ENCODE results near the gene ENOPH1.
"Not testable (repeated sequence)": the region's sequence is repeated elsewhere in the genome, so short reads cannot be mapped to it uniquely, and the experiment has no call there.

Gene ENOPH1

GRCh38 chr4:82388405-82388804 is 42.0 kb upstream of the ENOPH1 start:
- no peak overlapping the region for H3K4me3 ChIP-seq (ENCODE audit: low read depth, low read length)
- no peak overlapping the region for H3K27ac ChIP-seq
- DNase-seq: no peak
- in situ Hi-C loops (cut with HindIII; ENCODE audit: low pct_ligation_motif_present, low sequenced_read_pairs): no loop called here
- H3K27me3 ChIP-seq (replicated peaks): no peaks in the 10 kb centered on the region
- no peaks in the 10 kb centered on the region for H3K36me3 ChIP-seq (replicated peaks)
- TF ChIP-seq CTCF (IDR thresholded peaks at IDR 0.05; ENCODE audit: low read depth, low read length, missing control alignments): peak; percentile 27

GRCh38 chr4:82390061-82390460 is 40.3 kb upstream of the ENOPH1 start:
- in situ Hi-C loops (cut with HindIII; ENCODE audit: low pct_ligation_motif_present, low sequenced_read_pairs); H3K27ac ChIP-seq; H3K36me3 ChIP-seq (replicated peaks); H3K4me3 ChIP-seq (ENCODE audit: low read depth, low read length); H3K27me3 ChIP-seq (replicated peaks); DNase-seq: not testable (repeated sequence)

DNA sequence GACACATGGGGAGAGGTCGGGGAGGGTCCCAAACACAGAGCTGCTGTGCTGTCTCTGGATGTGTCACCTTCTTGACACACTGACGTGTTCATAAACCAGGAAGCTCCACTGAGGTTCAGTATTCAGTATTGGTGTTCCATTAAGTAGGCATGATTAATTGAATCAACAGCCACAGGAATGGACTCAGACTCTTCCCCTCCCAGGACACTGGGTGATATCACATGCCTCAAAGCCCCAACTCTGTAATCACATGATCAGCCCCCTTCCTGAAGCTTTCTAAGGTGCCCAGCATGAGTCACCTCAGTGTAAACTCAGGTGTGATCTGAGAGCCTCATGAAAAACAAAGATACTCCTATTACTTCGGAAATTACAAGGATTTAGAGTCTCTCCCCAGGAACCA is 35.5 kb upstream of the ENOPH1 start:
- in situ Hi-C loops (cut with HindIII; ENCODE audit: low pct_ligation_motif_present, low sequenced_read_pairs): no loop called here
- no peak for TF ChIP-seq CTCF (IDR thresholded peaks at IDR 0.05; ENCODE audit: low read depth, low read length, missing control alignments)
- Histone ChIP-seq H3K4me3 (ENCODE audit: low read depth, low read length) (no peak overlapping the region), H3K27me3 (replicated peaks) (no peaks in the 10 kb centered on the region), H3K27ac (no peak overlapping the region), H3K36me3 (replicated peaks) (no peaks in the 10 kb centered on the region)
- no peak for DNase-seq

DNA sequence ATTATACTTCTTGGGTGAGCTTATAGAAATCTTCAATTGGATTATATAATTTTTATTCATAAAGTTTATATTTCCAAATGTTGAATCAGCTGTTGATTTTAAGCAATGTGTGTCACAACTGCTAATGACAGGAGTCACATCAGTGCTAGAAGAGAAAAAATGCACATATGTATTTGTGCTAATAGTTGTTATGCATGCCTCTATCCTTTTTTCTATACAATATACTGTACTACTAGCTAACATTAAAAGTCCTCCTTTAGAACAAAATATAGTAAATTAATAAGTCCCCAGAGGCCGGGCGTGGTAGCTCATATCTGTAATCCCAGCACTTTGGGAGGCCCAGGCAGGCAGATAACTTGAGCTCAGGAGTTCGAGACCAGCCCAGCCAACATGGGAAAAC is 32.9 kb upstream of the ENOPH1 start:
- TF ChIP-seq CTCF (IDR thresholded peaks at IDR 0.05; ENCODE audit: low read depth, low read length, missing control alignments): no peak
- H3K4me3 ChIP-seq (ENCODE audit: low read depth, low read length): no peak overlapping the region
- H3K36me3 ChIP-seq (replicated peaks): no peaks in the 10 kb centered on the region
- H3K27ac ChIP-seq: no peak overlapping the region
- DNase-seq: no peak
- no peaks in the 10 kb centered on the region for H3K27me3 ChIP-seq (replicated peaks)
- in situ Hi-C loops (cut with HindIII; ENCODE audit: low pct_ligation_motif_present, low sequenced_read_pairs): no loop called here

- Histone ChIP-seq H3K27me3 (replicated peaks) (no peaks in the 10 kb centered on the region), H3K27ac (no peak overlapping the region), H3K36me3 (replicated peaks) (no peaks in the 10 kb centered on the region), H3K4me3 (ENCODE audit: low read depth, low read length) (no peak overlapping the region)
- in situ Hi-C loops (cut with HindIII; ENCODE audit: low pct_ligation_motif_present, low sequenced_read_pairs): no loop called here
- DNase-seq: no peak
- TF ChIP-seq CTCF (IDR thresholded peaks at IDR 0.05; ENCODE audit: low read depth, low read length, missing control alignments): no peak
Measured at GRCh38 chr4:82398263-82398662, 32.1 kb upstream of the ENOPH1 start.

DNA sequence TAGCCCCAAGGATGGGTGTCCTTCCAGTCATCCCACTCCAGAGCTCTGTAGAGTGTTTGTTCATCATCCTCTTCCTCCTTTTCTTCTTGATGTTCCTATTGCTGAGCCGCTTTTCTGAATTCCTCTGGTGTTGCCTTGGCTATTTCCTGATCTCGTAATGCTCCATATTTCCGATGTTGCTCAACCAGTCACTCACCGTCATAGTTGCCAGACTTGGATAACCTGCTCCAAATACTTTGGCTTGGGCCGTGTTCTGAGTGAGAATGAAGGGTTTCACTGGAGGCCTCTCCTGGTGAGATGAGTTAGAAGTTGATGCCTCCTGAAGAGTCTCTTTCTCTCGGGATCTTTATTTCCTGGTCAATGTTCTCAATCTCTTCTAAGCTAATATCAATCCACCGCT is 28.8 kb upstream of the ENOPH1 start:
- Histone ChIP-seq H3K4me3 (ENCODE audit: low read depth, low read length) (no peak overlapping the region), H3K36me3 (replicated peaks) (no peaks in the 10 kb centered on the region), H3K27ac (no peak overlapping the region), H3K27me3 (replicated peaks) (no peaks in the 10 kb centered on the region)
- TF ChIP-seq CTCF (IDR thresholded peaks at IDR 0.05; ENCODE audit: low read depth, low read length, missing control alignments): no peak
- in situ Hi-C loops (cut with HindIII; ENCODE audit: low pct_ligation_motif_present, low sequenced_read_pairs): no loop called here
- DNase-seq: no peak
